GM12878 (cell line): ENCODE results near the gene ENTPD6. TPM values are rescaled to one million over a fixed set of nuclear protein-coding genes. Genes with fewer than 3 reads are reported as not detected.

Source experiments
- ATAC-seq: fragments of 200-7000 bp; cut with Tn5 transposase; 3 replicates; pipeline ENCODE4 v1.9.1; 2020; ENCODE audit warnings: mild to moderate bottlenecking, moderate library complexity
- BruUV-seq: library from RNA; stranded (reverse); fragments of 400-500 nt; replicated peaks from 2 replicates; lab custom pipeline; 2021; lab: Mats Ljungman, UMichigan
- CTCF ChIA-PET: fragments of 300-600 bp; sonication (Branson Sonifier 250); formaldehyde crosslinking; extraction: SDS; loops from one replicate; lab custom pipeline; 2021; ENCODE audit warnings: inconsistent platforms; lab: Yijun Ruan, JAX
- POLR2A ChIA-PET: fragments of 350-600 bp; formaldehyde crosslinking; extraction: SDS; loops from one replicate; lab custom pipeline; 2021; ENCODE audit warnings: inconsistent platforms; lab: Charles Lee
- RAD21 ChIA-PET: fragments of 300-600 bp; sonication (Branson Sonifier 250); formaldehyde crosslinking; loops from one replicate; lab custom pipeline; 2023; ENCODE audit warnings: antibody characterized with exemption; ENCODE audit not compliant: unreplicated experiment; lab: Charles Lee
- SMC1A ChIA-PET: fragments of 300-600 bp; sonication (Branson Sonifier 250); formaldehyde crosslinking; loops from one replicate; lab custom pipeline; 2023; ENCODE audit not compliant: unreplicated experiment, uncharacterized antibody; lab: Charles Lee
- DNase-seq: peaks from one replicate; pipeline ENCODE4 v3.0.0-alpha.2; 2011; ENCODE audit warnings: low read depth, low spot score
- FAIRE-seq: peaks from 3 replicates; lab custom pipeline; 2011; peaks lifted over from hg19 to GRCh38; lab: Jason Lieb, UNC
- H2AFZ ChIP-seq: 2 replicates; pipeline ENCODE4 v1.6.0; 2011; ENCODE audit warnings: low read depth, low read length, control low read depth; ENCODE audit not compliant: control insufficient read depth
- H3K27ac ChIP-seq: 2 replicates; pipeline ENCODE4 v1.5.1; 2011; ENCODE audit warnings: control low read depth; ENCODE audit not compliant: control insufficient read depth, insufficient read depth
- H3K27me3 ChIP-seq, 2 experiments: replicated peaks in 1 of 2; 2 replicates each; pipeline versions ENCODE4 v1.6.0 to v1.6.1; 2011; ENCODE audit warnings: low read length in 1 of 2; ENCODE audit not compliant: control insufficient read depth in 2 of 2, insufficient read depth in 2 of 2
- H3K36me3 ChIP-seq, 2 experiments: 2 replicates each; pipeline ENCODE4 v1.5.1; 2011; ENCODE audit warnings: low read length in 1 of 2; ENCODE audit not compliant: control insufficient read depth in 2 of 2, insufficient read depth in 2 of 2
- H3K4me1 ChIP-seq: 2 replicates; pipeline ENCODE4 v1.6.1; 2011; ENCODE audit warnings: mild to moderate bottlenecking, low read length, moderate library complexity, mixed read lengths; ENCODE audit not compliant: control insufficient read depth, insufficient read depth
- H3K4me2 ChIP-seq: 2 replicates; pipeline ENCODE4 v1.6.0; 2011; ENCODE audit warnings: control low read depth; ENCODE audit not compliant: control insufficient read depth, insufficient read depth
- H3K4me3 ChIP-seq: fragments of 200-600 bp; sonication (generic); 2 replicates; pipeline ENCODE4 v1.5.1; 2016
- H3K79me2 ChIP-seq: 2 replicates; pipeline ENCODE4 v1.6.0; 2011; ENCODE audit warnings: low read length; ENCODE audit not compliant: control insufficient read depth, insufficient read depth
- H3K9ac ChIP-seq: 2 replicates; pipeline ENCODE4 v1.8.0; 2011; ENCODE audit warnings: low read length, control low read depth, mixed read lengths; ENCODE audit not compliant: control insufficient read depth, insufficient read depth
- H3K9me3 ChIP-seq: replicated peaks from 3 replicates; pipeline ENCODE4 v1.5.1; 2011; ENCODE audit warnings: mild to moderate bottlenecking, low read length; ENCODE audit not compliant: control insufficient read depth, insufficient read depth
- H4K20me1 ChIP-seq: 2 replicates; pipeline ENCODE4 v1.6.0; 2011; ENCODE audit not compliant: control insufficient read depth, insufficient read depth
- CHD1 ChIP-seq: IDR thresholded peaks from 2 replicates; pipeline ENCODE4 v1.6.1; 2012; ENCODE audit warnings: low read depth, low read length, improper control_type of control experiment
- CTCF ChIP-seq, 3 experiments: IDR thresholded peaks in 2 of 3; conservative IDR thresholded peaks in 1 of 3; 2 replicates each; pipeline ENCODE4 v1.5.1; 2011; ENCODE audit warnings: low read depth in 3 of 3, low read length in 3 of 3, mild to moderate bottlenecking in 3 of 3, control low read depth in 2 of 3, moderate library complexity in 2 of 3, inconsistent platforms in 1 of 3, mixed read lengths in 1 of 3; ENCODE audit not compliant: control insufficient read depth in 2 of 3, insufficient read depth in 1 of 3; ENCODE audit errors: extremely low read depth in 1 of 3
- SUPT20H ChIP-seq: IDR thresholded peaks from 2 replicates; pipeline ENCODE4 v1.6.1; 2011; ENCODE audit warnings: low read depth, mild to moderate bottlenecking, low read length, moderate library complexity, borderline replicate concordance; ENCODE audit not compliant: control insufficient read depth
- USF1 ChIP-seq: IDR thresholded peaks from 2 replicates; pipeline ENCODE4 v1.6.1; 2011; ENCODE audit warnings: borderline replicate concordance, low read depth, mild to moderate bottlenecking, moderate library complexity, mixed read lengths, low read length; ENCODE audit not compliant: insufficient read depth; ENCODE audit errors: extremely low read length
- WGBS: methylation state at CpG from one replicate; pipeline ENCODE4 v1.1.6; 2016; ENCODE audit warnings: low lambda C conversion rate; ENCODE audit not compliant: insufficient replicate concordance, insufficient coverage; ENCODE audit errors: missing lambda C conversion rate; 5-methylcytosine and 5-hydroxymethylcytosine counted together
- in situ Hi-C: fragments of 300-500 bp; cut with MboI; formaldehyde crosslinking; loops from 9 replicates; pipeline ENCODE4 v1.14.3; 2018; ENCODE audit warnings: mixed read lengths
- intact Hi-C: fragments of 100-400 bp; cut with micrococcal nuclease; formaldehyde crosslinking; loops from one replicate; pipeline ENCODE4 v1.14.2; 2022; ENCODE audit not compliant: unreplicated experiment
- polyA plus RNA-seq, 11 experiments: library from polyadenylated mRNA; depleted of rRNA in 4 of 11; unstranded in 6 of 11; stranded (reverse) in 5 of 11; fragments of >200 nt; fragmentation: Nextera tagmentation in 4 of 11; fragmentation: Illumina TruSeq in 1 of 11; extraction: Ambion mirVana in 4 of 11; extraction: Trizol in 1 of 11; gene quantifications; 1 replicate in 1 of 11; 2 replicates in 10 of 11; pipeline versions ENCODE4 v1.2.1 to v1.2.3, GENCODE V29; 2011 to 2016; ENCODE audit warnings: inconsistent platforms in 2 of 11, missing spikeins in 2 of 11, low read depth in 1 of 11
- total RNA-seq, 4 experiments: library from RNA; depleted of rRNA in 3 of 4; stranded (reverse); fragments of >200 nt in 3 of 4; fragmentation: Illumina TruSeq in 1 of 4; extraction: Trizol in 1 of 4; gene quantifications; 2 replicates each; pipeline versions ENCODE4 v1.2.1 to v1.2.3, GENCODE V29; 2013 to 2021

ENTPD6 gene
- total and polyA plus RNA-seq, 10 of the 15 experiments (the other 5 are each of a cell fraction or from before 2014, with no cell fraction given) = 0.53 to 45.4 (median 31.1) TPM

GRCh38 chr20:25197183-25197869, 1.8 kb downstream of the ENTPD6 start:
- BruUV-seq = no TSS peak
- POLR2A ChIA-PET = no interaction called here
- Histone ChIP-seq H2AFZ (no peak overlapping the region; the same call in 1 of the 2 replicates), H3K4me2 (peak overlapping the region; percentile 65), H4K20me1 (no peaks in the 10 kb centered on the region), H3K27me3 (no peaks in the 10 kb centered on the region), H3K4me3 (peak overlapping the region; percentile 91; the same call in 1 of the 2 replicates), H3K36me3 (no peaks in the 10 kb centered on the region), H3K4me1 (peaks cover 11% of the 10 kb centered on the region), H3K27ac (no peak overlapping the region), H3K9me3 (no peaks in the 10 kb centered on the region)
- in situ Hi-C loops = no loop called here
- ATAC-seq (peak; percentile 40), DNase-seq (no peak), FAIRE-seq (no peak)
- SMC1A ChIA-PET = no interaction called here
- RAD21 ChIA-PET = interaction anchor here (0.6 kb wide), 1 partner anchor 174 kb away, joined by 3 read pairs; no protein-coding TSS in a partner anchor
- WGBS = 95% methylated on average over 3 of the region's 3 CpGs
- intact Hi-C loops = loop anchor here (5.0 to 10.0 kb wide), 2 partner anchors 47 to 200 kb away; partner anchors contain the start of gene PYGB
- CTCF ChIA-PET = interaction anchor here (1.6 kb wide), 1 partner anchor 202 kb away, joined by 4 read pairs; no protein-coding TSS in a partner anchor
- TF ChIP-seq USF1 = no peak
- TF ChIP-seq CTCF (IDR thresholded peaks at IDR 0.05 in 2 of 3, conservative IDR thresholded peaks at IDR 0.05 in 1 of 3; ENCODE audit: control insufficient read depth in 2 of 3, extremely low read depth in 1 of 3, insufficient read depth in 1 of 3, low read depth in 3 of 3, low read length in 3 of 3) = peak in 1 of 3 experiments; percentile 20; a peak in 1 of 6 replicates
- no peak for TF ChIP-seq CHD1
- no peak for TF ChIP-seq SUPT20H
- TF ChIP-seq, all 136 proteins: peak for 1
- Histone ChIP-seq H3K9ac (no peak overlapping the region), H3K79me2 (peaks cover 17% of the 10 kb centered on the region)
